Upper lobe of left lung (tissue), 4 donors: ENCODE data around the gene SEZ6L.

ENCODE experiments used
- CTCF ChIP-seq, 6 experiments: fragments of 450-650 bp in 4 of 6; fragments of 200-600 bp in 2 of 6; sonication (generic) in 2 of 6; IDR thresholded peaks; one replicate each; pipeline ENCODE4 v1.5.1; 2016 to 2019; ENCODE audit warnings: antibody characterized with exemption in 6 of 6
- POLR2A ChIP-seq, 4 donors: fragments of 450-650 bp; IDR thresholded peaks; one replicate each; pipeline ENCODE4 v1.5.1; 2016 to 2017; ENCODE audit warnings: antibody characterized with exemption in 4 of 4, mild to moderate bottlenecking in 2 of 4
- POLR2AphosphoS5 ChIP-seq, 2 donors: sonication (generic); formaldehyde crosslinking; IDR thresholded peaks; one replicate each; pipeline ENCODE4 v1.5.1; 2017; ENCODE audit warnings: antibody characterized with exemption in 2 of 2

GRCh38 chr22:26194313-26194712 lies 25.1 kb downstream of the SEZ6L start:
- TF ChIP-seq POLR2A (IDR thresholded peaks at IDR 0.05) (no peak), CTCF (IDR thresholded peaks at IDR 0.05) (no peak), POLR2AphosphoS5 (IDR thresholded peaks at IDR 0.05) (no peak)
